ENCODE data around the gene ZNF320.
"Not testable (repeated sequence)": the region's sequence is repeated elsewhere in the genome, so short reads cannot be mapped to it uniquely, and the experiment has no call there.

The ZNF320 gene

DNA sequence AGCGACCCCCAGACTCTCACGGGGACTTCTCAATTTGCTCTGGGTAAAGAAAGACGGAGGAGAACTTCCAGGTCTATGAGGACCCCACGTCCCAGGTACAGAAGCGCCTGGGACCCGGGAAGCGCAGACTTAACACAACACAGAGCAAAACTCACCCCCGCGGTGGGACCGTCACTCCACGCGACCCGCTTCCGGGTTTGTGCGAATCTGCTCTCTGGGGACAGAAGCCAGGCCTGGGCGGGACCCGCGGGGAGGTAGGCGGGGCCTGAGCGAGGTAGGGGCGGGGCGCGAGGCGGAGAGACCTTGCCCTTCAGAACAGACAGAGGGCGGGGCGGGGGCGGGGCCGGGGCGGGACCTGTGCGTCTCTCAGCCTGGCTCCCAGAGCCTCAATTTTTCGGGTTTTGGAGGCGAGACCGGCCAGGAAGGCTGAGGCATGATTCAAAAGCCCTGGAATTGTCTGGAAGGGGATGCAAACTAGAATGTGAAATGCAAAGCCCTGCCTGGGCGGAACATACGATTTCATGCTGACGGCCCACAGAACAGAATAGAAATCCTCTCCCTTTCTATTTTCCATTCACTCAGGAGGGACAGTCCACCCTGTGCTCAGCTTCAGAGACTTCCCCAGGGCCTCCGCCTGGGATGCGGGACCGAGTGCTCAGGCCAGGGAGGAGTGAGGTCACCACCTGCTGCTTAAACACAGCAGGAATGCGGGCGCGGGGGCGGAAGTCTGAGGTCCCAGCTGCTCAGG is 45.1 kb upstream of the ZNF320 start:
- peak overlapping the region; percentile 99 for H3K4me3 ChIP-seq (ENCODE audit: low read depth, low read length)
- peak; percentile 94 for DNase-seq (ENCODE audit: low read depth)
- TF ChIP-seq, protein P1, sequence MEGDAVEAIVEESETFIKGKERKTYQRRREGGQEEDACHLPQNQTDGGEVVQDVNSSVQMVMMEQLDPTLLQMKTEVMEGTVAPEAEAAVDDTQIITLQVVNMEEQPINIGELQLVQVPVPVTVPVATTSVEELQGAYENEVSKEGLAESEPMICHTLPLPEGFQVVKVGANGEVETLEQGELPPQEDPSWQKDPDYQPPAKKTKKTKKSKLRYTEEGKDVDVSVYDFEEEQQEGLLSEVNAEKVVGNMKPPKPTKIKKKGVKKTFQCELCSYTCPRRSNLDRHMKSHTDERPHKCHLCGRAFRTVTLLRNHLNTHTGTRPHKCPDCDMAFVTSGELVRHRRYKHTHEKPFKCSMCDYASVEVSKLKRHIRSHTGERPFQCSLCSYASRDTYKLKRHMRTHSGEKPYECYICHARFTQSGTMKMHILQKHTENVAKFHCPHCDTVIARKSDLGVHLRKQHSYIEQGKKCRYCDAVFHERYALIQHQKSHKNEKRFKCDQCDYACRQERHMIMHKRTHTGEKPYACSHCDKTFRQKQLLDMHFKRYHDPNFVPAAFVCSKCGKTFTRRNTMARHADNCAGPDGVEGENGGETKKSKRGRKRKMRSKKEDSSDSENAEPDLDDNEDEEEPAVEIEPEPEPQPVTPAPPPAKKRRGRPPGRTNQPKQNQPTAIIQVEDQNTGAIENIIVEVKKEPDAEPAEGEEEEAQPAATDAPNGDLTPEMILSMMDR (IDR thresholded peaks at IDR 0.05; ENCODE audit: insufficient read depth, low read depth, low read length, missing control alignments), result no peak

DNA sequence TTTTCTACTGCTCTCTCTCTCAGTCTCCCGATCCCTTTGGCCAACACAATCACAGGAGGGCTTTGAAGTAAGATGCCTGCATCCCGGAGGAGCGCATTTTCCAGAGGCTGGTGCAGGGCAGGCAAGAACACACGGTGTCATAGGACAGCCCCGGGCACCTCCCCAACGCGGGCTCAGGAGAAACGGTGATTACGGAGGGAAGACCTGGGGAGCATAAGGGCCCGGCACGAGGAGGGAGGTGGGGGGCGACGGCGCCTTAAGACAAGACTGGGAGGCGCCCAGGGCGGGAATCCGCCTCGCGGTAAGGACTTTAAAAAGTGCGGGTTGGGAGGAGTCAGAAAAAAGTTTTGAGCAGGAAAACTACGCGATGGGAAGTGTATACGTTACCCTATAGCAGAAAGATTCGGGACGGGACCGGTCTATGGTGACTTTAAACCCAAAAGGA is 44.5 kb upstream of the ZNF320 start:
- TF ChIP-seq, protein P1 (IDR thresholded peaks at IDR 0.05; ENCODE audit: insufficient read depth, low read depth, low read length, missing control alignments), result no peak

DNA sequence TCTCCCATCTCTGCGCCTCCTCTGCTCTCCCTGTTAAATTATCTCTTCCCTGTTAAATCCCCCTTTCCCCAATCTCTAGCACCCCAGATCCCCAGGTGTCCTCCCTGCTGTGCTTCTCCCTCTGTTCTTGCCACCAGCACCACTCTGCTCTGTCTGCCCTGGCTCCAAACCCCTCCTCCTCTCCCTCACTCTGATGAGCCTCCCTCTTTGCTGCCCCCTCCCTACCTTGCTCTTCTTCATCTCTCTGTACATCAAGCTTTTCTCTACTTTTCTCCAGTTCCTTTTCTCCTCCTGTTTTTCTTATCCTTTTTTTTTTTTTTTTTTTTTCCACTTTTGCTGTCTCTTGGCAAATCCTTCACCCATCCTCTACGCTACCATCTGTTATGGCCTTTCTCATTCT is 44.1 kb upstream of the ZNF320 start:
- DNase-seq (ENCODE audit: low read depth), result not testable (repeated sequence)
- peak overlapping the region; percentile 99 for H3K4me3 ChIP-seq (ENCODE audit: low read depth, low read length)

More for the DNA sequence above, 44.5 kb upstream of the ZNF320 start:
- DNase-seq (ENCODE audit: low read depth), result peak; percentile 40
- peak overlapping the region; percentile 99 for H3K4me3 ChIP-seq (ENCODE audit: low read depth, low read length)

DNA sequence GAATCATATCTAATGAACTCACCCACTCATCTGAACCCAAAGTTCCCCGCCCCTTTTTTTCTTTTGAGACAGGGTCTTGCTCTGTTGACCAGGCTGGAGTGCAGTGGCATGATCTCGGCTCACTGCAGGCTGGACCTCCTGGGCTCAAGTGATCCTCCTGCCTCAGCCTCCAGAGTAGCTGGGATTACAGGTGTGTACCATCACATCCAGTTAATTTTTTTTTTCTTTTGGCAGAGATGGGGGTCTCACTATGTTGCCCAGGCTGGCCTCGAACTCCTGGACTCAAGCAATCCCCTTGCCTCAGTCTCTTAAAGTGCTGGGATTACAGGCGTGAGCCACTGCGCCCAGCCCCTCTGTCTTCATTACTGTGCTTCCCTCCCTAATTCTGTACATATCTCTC is 43.5 kb upstream of the ZNF320 start:
- not testable (repeated sequence) for DNase-seq (ENCODE audit: low read depth)

DNA sequence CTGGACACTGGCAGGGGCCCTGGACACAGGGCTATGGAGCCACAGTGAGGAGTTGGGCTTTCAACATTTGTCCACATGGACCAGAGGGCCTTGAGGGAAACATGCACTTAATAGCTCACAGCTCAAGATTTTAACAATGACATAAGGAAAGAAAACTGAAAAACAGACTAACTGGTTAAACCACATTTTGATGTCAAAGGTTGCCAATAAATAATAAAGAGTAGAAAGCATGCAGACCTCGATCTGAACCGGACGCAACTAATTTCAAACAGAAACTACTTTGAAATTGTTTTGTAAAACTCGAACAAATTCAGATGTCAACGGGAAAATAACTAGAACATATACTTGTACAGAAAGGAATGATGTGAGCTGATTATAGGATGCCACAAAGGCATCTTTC is 41.3 kb upstream of the ZNF320 start:
- DNase-seq (ENCODE audit: low read depth), result no peak
- TF ChIP-seq, protein P1 (IDR thresholded peaks at IDR 0.05; ENCODE audit: insufficient read depth, low read depth, low read length, missing control alignments), result no peak
- H3K4me3 ChIP-seq (ENCODE audit: low read depth, low read length), result no peak overlapping the region

More for the DNA sequence above, 43.5 kb upstream of the ZNF320 start:
- H3K4me3 ChIP-seq (ENCODE audit: low read depth, low read length), result not testable (repeated sequence)

DNA sequence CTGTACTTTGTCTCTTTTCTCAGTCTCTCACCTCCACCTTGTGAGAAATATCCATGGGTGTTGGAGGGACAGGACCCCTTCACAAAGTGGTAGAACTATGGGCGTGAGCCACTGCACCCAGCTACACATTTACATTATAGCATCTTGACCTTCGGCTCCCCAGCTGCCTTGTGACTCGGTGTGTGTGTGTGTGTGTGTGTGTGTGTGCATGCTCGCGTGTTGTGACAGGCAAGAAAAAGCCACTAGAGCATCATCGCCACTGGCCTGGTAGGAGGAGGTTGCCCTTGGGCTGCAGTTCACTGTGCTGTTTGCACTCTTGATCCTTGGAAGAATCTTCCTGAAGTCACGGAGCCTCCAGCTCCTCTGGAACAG is 39.5 kb upstream of the ZNF320 start:
- DNase-seq (ENCODE audit: low read depth), result no peak
- H3K4me3 ChIP-seq (ENCODE audit: low read depth, low read length), result no peak overlapping the region
- TF ChIP-seq, protein P1 (IDR thresholded peaks at IDR 0.05; ENCODE audit: insufficient read depth, low read depth, low read length, missing control alignments), result no peak

DNA sequence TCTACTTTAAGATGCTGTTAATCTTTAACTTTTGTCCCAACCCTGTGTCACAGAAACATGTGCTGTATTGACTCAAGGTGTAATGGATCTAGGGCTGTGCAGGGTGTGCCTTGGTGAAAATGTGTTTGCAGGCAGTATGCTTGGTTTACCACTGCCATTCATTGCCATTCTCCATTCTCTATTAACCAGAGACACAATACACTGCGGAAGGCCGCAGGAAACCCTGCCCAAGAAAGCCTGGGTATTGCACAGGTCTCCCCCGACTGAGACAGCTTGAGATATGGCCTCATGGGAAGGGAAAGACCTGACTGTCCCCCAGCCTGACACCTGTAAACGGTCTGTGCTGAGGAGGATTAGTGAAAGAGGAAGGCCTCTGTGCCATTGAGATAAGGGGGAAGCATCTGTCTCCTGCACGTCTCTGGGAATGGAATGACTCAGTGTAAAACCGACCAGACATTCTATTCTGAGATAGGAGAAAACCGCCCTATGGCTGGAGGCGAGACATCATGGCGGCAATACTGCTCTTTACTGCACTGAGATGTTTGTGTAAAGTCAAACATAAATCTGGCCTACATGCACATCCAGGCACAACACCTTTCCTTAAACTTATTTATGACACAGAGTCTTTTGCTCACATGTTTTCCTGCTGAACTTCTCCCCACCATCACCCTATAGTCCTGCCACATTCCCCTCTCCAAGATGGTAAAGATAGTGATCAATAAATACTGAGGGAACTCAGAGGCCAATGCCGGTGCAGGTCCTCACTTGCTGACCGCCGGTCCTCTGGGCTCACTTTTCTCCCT is 38.9 kb upstream of the ZNF320 start:
- TF ChIP-seq, protein P1 (IDR thresholded peaks at IDR 0.05; ENCODE audit: insufficient read depth, low read depth, low read length, missing control alignments), result no peak
- H3K4me3 ChIP-seq (ENCODE audit: low read depth, low read length), result no peak overlapping the region
- DNase-seq (ENCODE audit: low read depth), result no peak

Data from GM12865 (cell line).